ENCODE measurements around the gene CNST. TPM values are rescaled to one million over a fixed set of nuclear protein-coding genes. Genes with fewer than 3 reads are reported as not detected.

CNST gene
- total and polyA plus RNA-seq, 2 experiments from 2014 or later = 13.1 to 17.9 TPM

DNA sequence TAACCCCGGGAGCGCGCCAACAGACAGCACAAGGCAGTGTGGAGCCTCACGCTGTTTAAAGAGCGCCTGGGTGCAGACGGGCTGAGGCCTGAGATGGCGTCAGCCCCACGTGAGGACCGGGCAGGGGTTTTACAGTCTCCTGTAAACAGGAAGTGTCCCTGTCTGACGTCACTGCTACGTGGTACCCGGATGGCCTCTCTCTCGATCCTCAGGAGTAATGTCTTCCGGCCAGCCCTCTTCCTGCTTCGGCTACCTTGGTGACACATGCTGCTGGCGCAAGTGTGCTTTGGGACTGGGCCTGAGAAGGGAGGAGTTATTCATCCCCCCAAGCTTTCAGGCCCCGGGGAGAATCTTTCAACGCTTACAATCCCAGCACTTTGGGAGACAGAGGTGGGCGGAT lies 41.2 kb downstream of the CNST start:
- Histone ChIP-seq H3K36me3 (no peaks in the 10 kb centered on the region), H3K4me1 (ENCODE audit: low read depth) (no peaks in the 10 kb centered on the region), H3K9me3 (ENCODE audit: low read depth) (no peaks in the 10 kb centered on the region)

DNA sequence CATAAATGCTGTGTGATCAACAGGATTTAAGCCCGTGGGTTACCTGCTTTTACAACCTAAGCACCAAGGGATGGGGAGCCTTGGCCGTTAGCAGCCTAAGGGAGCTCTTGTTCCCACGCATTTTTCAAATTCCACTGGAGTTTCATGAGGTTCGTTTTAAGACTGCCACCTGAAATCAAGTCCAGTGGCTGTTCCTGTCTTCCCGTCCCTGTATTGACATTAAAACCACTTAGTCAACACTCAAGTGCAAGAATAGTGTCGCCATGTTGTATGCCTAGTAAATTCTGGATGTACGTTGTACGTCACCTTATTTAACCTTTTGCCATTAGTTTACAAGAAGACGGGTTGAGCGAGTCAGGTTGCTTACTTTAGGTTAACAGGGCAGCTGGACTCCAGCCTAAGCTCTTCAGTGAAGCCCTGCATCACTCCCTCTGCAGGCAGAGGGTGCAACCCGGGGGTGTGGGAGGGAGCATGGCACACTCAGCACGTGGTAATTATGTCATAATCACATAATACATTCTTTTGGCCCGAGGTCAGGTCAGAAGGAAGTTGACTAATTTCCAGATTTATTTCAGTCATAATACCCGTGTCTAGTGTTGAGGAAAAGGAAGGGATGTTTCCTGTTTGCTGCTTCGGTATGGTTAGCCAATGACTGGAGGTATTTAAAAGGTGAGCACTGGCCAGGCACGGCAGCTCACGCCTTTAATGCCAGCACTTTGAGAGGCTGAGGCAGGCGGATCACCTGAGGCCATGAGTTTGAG lies 42.5 kb downstream of the CNST start:
- Histone ChIP-seq H3K4me3 (no peak overlapping the region), H3K36me3 (no peaks in the 10 kb centered on the region), H3K9me3 (ENCODE audit: low read depth) (no peaks in the 10 kb centered on the region), H3K4me1 (ENCODE audit: low read depth) (no peaks in the 10 kb centered on the region), H3K27me3 (no peaks in the 10 kb centered on the region), H3K27ac (no peak overlapping the region)
- TF ChIP-seq, protein P1, sequence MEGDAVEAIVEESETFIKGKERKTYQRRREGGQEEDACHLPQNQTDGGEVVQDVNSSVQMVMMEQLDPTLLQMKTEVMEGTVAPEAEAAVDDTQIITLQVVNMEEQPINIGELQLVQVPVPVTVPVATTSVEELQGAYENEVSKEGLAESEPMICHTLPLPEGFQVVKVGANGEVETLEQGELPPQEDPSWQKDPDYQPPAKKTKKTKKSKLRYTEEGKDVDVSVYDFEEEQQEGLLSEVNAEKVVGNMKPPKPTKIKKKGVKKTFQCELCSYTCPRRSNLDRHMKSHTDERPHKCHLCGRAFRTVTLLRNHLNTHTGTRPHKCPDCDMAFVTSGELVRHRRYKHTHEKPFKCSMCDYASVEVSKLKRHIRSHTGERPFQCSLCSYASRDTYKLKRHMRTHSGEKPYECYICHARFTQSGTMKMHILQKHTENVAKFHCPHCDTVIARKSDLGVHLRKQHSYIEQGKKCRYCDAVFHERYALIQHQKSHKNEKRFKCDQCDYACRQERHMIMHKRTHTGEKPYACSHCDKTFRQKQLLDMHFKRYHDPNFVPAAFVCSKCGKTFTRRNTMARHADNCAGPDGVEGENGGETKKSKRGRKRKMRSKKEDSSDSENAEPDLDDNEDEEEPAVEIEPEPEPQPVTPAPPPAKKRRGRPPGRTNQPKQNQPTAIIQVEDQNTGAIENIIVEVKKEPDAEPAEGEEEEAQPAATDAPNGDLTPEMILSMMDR (IDR thresholded peaks at IDR 0.05; ENCODE audit: low read depth, low read length) = peak; percentile 23
- peak in 1 of 2 donors; percentile 95 for DNase-seq (ENCODE audit: low read depth in 1 of 2, low spot score in 1 of 2)

More for the DNA sequence above, 41.2 kb downstream of the CNST start:
- Histone ChIP-seq H3K27ac (no peak overlapping the region), H3K4me3 (no peak overlapping the region), H3K27me3 (no peaks in the 10 kb centered on the region)
- TF ChIP-seq, protein P1 (IDR thresholded peaks at IDR 0.05; ENCODE audit: low read depth, low read length) = no peak
- DNase-seq (ENCODE audit: low read depth in 1 of 2, low spot score in 1 of 2) = no peak

DNA sequence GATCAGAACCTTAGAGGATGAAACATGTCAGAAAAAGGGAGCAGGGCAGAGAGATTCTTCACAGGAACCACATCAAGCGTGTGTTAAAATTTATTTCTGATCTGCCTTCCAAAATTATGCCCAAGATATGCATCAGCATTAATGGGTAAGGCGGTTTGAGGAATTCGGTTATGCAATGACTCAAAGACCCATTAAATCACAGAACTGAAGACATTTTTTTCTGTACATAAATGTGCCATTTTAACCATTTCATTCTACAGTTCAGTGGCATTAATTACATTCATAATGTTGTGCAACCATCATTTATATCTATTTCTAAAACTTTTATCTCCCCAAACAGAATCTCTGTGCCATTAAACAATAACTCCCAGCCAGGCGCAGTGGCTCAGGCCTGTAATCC lies 43.4 kb downstream of the CNST start:
- no peaks in the 10 kb centered on the region for H3K36me3 ChIP-seq
- no peaks in the 10 kb centered on the region for H3K27me3 ChIP-seq
- H3K27ac ChIP-seq = no peak overlapping the region
- H3K4me3 ChIP-seq = no peak overlapping the region
- peak in 1 of 2 donors; percentile 20 for DNase-seq (ENCODE audit: low read depth in 1 of 2, low spot score in 1 of 2)
- H3K9me3 ChIP-seq (ENCODE audit: low read depth) = no peaks in the 10 kb centered on the region
- no peaks in the 10 kb centered on the region for H3K4me1 ChIP-seq (ENCODE audit: low read depth)
- TF ChIP-seq, protein P1 (IDR thresholded peaks at IDR 0.05; ENCODE audit: low read depth, low read length) = no peak

DNA sequence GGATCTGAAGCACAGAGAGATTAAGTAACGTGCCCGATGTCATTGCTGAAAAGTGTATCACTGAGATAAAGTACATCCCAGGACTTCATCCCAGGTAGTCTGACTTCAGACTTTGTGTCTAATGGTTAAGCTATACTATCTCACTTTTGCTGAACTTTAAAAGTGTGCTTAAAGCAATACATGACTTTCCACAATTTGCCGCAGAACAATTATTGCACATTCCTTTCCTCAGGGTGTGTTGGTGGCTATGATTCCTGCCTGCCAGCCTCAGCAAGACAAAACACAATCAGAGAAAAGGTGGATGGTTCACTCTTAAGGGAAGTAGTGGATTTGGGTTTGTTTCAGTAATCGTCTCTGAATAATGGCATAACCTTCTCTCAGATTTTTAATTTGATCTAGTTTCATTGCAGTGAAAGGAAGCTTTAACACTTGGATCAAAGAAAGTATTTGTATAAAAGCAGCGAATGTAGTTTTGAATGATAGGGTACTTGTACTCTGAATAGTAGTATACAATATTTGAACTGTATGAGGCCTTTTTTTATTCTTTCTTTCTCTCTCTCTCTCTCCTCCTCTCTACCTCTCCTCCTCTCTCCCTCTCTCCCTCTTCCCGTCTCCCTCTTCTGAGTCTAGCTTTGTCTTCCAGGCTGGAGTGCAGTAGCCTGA lies 47.0 kb downstream of the CNST start:
- no peaks in the 10 kb centered on the region for H3K9me3 ChIP-seq (ENCODE audit: low read depth)
- no peaks in the 10 kb centered on the region for H3K4me1 ChIP-seq (ENCODE audit: low read depth)
- no peak for DNase-seq (ENCODE audit: low read depth in 1 of 2, low spot score in 1 of 2)
- TF ChIP-seq, protein P1 (IDR thresholded peaks at IDR 0.05; ENCODE audit: low read depth, low read length) = no peak
- no peaks in the 10 kb centered on the region for H3K36me3 ChIP-seq
- H3K27me3 ChIP-seq = no peaks in the 10 kb centered on the region
- H3K4me3 ChIP-seq = no peak overlapping the region
- no peak overlapping the region for H3K27ac ChIP-seq

DNA sequence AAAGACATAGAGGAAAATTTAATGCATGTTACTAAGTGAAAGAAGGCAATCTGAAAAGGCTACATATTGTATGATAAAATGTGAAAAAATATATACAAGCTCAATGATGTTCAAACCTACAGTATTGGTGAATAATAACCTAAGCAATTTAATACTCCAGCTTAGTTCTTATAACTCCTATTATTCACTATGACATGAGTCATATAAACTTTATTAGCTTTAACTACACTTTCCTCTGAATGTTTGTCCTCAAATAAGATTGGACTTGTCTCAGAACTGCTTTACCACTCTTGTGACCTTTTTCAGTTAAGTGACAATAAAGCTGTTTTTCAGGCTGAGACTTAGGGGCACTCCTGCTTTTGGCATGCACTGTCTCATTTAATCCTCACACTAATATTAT lies 50.9 kb downstream of the CNST start:
- DNase-seq (ENCODE audit: low read depth in 1 of 2, low spot score in 1 of 2) = no peak
- H3K4me3 ChIP-seq = no peak overlapping the region
- no peaks in the 10 kb centered on the region for H3K36me3 ChIP-seq
- H3K27ac ChIP-seq = no peak overlapping the region
- no peaks in the 10 kb centered on the region for H3K9me3 ChIP-seq (ENCODE audit: low read depth)
- H3K4me1 ChIP-seq (ENCODE audit: low read depth) = no peaks in the 10 kb centered on the region
- H3K27me3 ChIP-seq = no peaks in the 10 kb centered on the region
- TF ChIP-seq, protein P1 (IDR thresholded peaks at IDR 0.05; ENCODE audit: low read depth, low read length) = no peak

All from cardiac muscle cell (in vitro differentiated cells and primary cell).